ENCODE measurements around the gene STAT4.

The STAT4 gene, protein sequence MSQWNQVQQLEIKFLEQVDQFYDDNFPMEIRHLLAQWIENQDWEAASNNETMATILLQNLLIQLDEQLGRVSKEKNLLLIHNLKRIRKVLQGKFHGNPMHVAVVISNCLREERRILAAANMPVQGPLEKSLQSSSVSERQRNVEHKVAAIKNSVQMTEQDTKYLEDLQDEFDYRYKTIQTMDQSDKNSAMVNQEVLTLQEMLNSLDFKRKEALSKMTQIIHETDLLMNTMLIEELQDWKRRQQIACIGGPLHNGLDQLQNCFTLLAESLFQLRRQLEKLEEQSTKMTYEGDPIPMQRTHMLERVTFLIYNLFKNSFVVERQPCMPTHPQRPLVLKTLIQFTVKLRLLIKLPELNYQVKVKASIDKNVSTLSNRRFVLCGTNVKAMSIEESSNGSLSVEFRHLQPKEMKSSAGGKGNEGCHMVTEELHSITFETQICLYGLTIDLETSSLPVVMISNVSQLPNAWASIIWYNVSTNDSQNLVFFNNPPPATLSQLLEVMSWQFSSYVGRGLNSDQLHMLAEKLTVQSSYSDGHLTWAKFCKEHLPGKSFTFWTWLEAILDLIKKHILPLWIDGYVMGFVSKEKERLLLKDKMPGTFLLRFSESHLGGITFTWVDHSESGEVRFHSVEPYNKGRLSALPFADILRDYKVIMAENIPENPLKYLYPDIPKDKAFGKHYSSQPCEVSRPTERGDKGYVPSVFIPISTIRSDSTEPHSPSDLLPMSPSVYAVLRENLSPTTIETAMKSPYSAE

DNA sequence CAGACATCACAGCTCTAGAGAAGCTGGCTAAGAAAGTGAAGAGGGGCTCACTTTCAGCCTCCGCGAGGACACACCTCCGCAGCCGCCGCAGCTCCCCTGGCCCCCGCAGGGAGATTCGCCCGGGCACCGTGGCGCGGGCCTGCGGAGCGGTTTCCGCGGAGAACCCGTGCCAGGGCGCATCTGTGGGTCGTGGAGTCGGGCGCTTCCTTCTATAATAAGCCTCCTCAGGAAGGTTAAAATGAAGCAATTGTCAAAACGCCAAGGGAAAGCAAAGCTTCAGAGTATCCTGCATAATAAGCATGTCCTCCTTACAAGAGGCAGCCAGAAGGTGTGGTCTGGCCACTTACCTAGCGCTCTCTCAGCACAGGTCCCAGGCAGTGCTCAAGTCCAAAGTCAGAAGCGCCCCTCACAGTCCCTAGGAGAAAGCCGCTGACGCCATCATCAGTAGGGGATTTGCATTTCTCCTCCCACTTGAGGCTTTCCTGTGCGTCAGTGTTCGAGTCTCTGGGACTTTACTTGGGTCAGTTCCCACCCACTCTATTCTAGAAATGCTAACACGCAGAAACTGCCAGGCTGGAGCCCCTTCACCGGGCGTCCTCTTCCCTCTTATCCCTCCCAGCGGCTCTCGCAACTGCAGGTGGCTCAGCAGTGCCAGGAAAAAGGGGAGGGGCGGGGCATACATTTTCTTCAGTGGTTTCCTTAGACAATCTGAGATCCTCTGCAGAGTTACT, at the start of gene STAT4:
Gene STAT4, minus strand, starts transcription at position 395 of the 731 bp plus-strand sequence. CDS start 2,791 bp downstream, outside the sequence.
- DNase-seq = peak; percentile 94 to 99 (median 97)

DNA sequence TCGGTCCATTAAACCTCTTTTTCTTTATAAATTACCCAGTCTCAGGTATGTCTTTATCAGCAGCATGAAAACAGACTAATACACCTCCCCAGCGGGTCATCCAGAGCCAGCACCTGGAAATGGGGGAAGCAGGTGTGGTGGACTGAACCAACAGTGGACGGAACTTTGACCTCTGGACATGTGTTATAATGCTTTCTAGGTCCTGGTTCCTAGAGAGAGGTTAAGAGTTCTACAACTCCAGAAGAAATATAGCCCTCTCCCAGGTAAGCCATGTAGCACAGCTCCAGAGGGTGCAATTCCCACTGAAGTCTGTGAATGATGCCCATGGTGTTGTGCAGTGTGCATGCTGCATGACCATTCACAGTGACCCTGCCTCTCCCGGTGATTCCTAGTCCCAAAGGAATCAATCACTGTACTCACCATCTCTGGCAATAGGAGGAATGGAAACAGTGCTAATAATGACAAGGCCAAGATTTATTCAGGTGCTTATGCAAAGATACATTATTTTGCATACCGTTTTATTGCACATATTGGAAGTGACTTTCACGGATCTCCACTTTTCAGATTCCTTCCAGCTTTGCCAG, 49.2 kb upstream of the STAT4 start:
- DNase-seq = no peak

DNA sequence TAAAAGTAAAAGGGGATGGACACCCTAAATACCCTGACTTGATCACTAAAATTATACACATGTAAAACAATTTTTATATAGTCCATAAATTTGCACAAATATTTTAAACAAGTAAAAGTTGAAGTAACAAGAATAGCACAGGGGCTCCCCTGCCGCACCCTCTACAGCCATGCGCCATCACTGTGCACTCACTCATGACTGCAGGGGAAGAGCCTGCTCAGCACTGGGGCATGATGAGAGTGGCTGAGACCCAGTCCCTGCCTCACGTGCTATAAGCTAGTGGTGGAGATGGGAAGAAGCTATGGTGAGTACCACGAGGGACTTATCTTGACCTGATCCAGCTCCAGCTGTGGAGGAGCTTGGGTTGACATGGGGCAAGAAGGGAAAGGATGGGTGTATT, 47.5 kb upstream of the STAT4 start:
- no peak for DNase-seq

DNA sequence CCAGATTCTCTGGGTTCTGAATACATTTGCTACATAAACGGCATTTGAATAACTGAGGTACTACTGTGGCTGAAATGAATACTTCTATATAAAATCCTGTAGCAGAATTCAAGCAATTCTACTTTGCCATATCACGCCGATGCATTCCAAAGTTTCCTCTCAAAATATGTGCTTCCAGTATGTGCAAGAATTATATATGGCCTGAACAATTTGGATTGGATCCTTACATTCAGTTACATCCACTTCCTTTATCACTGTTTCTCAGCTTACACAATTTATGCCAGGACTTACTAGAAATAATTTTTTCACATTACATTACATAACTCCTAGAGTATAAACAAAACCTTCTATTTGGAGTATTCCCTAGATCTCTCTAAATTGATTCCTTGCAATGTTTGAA, 46.3 kb upstream of the STAT4 start:
- no peak for DNase-seq

DNA sequence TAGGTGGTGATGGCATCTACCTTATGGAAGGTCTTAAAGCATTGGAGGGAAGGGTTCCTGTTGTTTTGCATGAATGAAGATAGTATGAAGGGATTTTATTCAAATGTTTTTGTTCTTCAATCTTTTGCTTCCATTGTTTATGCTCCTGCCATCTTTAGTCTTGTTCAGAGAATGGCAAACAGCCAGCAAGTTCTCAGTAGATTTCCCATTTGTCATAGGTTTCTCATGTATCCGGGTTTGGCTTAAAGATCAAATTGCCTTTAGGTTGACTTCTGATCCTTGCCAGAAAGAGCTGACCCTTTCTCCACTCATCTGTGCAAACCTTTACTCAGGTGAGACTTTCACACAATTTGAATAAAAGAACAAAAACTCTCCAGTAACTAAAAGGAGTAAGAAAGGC, 44.2 kb upstream of the STAT4 start:
- no peak for DNase-seq

DNA sequence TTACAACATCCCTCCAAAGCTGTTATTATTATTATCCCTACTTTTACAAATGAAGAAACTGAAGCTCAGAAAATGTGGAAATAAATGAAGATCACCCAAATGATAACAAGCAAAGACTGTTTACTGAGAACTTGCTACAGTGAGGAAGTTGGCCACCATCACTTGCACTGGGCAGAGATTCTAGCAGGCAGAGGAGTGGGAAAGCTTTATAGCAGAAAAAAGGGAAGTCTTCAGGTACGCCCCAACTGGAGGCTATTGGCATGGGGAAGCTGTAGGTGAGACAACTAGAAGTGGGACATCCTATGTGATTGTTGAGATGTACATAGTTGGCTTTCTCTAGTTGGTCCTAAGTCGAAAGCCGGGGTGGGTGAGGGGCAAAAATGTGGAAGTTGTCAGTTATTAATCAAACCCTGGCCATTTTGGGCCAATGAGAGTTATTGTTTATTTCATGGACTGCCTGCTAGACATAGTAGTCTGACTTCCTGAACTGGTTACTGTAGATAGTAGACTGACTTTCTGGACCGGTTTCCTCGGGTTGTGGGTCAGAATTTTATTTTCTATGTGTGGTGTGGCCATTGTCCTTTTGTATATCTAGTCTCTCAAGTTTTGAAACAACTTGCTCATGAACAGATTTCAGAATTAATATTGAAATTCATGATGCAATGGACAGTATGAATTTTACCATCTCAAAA, 40.2 kb upstream of the STAT4 start:
- no peak for DNase-seq

DNA sequence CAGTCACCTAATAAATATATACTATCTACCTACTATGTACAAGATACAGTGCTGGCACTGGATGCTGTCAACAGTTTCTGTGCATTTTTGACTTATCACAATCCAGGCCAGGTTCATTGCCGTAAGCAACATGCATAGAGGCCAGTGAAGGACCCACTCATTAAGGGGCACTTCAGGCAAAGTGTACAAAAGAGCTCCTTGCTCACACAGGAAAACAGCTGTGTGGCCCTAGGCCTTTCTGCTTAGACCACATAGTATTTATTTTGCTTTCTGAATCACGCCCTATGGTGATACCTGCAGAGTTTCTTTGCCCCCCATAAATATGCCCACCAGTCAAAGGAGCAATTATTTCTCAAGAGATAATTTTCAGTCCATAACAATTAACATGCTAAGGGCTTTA, 39.6 kb upstream of the STAT4 start:
- DNase-seq = no peak

DNA sequence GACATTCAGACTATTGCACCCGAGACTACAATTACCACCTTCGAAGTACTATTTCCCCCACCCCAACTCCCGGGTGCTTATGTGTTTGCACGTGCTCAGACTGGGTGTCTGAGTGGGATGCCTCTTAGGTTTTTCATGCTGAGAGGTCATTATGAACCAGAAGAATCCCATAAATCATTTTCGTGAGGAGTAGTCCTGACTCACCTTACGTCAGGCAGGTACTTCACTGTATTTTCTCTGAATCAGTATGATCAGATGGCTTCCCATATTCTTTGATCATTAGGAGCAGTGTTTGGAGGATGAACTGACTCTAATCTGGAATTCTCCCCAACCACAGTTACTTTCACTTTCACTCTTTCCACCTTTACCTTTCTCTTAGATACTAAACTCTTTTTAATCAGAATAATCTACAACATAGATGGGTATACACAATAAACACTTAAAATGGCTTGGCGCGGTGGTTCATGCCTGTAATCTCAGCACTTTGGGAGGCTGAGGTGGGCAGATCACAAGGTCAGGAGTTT, 38.4 kb upstream of the STAT4 start:
- DNase-seq = no peak

DNA sequence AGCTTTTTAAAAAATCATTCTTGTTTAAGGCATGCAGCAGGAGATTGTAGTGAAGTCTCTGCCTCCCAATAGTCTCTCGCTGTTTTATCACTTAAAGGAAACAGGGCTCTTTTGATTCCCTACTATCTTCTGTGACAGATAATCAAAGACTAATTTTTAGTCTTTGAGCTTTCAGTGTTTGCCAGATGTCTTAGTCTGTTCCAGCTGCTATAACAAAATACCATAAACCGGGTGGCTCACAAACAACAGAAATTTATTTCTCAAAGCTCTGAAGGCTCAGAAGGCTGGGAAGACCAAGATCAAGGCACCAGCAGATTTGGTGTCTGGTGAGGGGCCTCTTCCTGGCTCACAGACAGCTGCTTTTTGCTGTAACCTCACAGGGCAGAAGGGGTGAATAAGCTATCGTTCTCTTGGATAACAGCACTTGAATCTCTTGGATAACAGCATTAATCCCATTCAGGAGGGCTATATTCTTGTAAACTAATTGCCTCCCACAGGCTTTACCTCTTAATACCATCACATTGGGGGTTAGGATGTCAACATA, 37.8 kb upstream of the STAT4 start:
- DNase-seq = no peak

DNA sequence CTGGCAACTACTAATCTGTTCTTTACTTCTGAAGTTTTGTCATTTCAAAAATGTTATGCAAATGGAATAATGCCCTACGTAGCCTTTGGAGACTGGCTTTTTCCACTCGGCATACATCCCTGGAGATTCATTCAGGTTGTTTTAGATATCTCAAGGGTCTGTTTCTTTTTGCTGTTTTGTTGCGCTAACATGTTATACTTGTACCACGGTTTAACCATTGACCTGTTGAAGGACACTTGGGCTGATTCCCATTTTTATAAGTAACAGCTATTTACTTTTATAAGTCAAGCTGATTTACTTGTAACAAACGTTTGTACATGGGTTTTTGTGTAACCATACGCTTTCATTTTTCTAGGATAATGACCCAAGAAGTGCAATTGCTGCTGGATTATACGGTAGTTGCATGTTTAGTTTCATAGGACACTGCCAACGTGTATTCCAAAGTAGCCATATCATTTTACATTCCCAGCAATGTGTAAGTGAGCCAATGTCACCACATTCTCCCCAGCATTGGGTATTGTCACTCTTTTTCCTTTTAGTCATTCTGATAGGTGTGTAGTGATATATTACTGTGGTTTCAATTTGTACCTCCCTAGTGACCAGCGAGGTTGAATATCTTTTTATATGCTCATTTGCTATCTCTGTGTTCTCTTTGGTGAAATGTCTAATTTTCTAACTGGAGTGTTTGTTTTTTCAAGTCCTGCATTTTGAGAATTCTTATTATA, 36.5 kb upstream of the STAT4 start:
- no peak for DNase-seq

DNA sequence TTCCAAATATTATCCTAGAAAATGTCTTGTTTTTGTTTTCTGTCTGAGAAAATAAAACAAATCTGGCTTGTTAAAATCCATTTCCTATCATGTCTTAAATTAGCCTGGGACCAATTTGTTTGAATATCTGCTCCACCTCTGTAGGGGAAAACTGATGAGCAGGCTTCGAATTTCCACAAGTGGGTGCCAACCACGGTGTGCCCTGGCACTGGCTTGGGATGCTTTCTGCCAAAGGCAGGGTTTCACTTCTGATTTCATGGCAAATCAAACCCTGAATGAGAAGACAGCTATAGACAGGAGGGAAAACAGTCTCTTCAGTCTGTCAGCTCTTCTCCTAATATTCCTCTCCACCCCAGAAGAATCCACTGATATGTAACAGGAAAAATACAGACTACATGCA, 33.7 kb upstream of the STAT4 start:
- no peak for DNase-seq

DNA sequence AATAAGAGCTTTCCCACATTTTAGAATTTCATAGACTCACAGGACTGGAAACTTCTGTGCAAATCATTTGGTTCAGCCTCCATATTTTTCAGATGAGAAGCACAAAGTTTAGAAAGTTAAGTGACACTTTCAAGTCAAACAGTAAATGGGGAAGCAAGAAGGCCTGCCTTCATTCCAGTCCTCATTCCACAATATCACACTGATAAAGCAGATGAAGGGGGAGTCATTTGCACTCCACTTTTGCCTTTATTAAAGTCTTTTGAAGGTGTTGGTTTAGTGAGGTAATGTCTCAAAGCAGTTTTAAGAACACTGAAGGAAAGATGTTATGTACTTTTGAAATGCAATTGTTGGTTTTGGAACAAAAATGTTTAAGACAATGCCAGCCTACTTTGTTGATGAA, 32.7 kb upstream of the STAT4 start:
- DNase-seq = no peak

DNA sequence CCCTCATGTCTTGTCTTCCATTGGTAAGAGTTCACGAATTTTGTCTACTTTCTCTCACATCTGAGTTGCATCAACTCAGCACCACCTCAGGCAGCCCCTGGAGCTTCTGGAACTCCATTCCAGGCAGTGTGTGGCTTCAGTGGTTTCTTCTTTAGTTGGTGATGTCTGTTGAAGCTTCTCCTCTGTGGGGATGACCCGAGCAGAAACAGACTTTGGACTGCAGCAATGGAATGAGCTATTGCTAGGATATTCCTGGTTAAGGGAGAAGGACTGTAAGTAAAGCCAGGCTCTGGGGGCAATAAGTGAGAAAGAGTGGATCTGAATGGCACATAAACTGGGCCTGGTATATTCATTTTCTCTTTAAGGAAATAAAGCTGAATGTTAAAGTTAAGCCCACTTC, 32.3 kb upstream of the STAT4 start:
- DNase-seq = no peak

DNA sequence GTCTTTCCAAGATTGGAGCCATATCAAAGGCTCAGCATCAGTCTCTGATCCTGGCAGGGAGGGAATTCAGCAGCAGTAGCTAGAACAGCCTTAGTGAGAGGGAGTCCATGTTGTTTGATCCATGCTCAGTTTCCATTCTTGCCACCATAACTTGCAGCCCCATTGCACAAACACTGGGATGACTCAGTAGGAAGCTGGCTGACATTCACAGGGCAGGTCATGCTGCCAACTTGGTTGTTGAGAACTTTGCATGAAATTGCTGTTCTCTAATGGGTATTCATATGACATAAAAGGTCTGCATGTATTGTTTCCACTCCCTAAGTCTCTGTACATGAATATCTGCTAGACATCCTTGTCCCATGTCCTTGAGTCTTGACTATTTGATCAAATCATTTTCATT, 29.9 kb upstream of the STAT4 start:
- DNase-seq = peak; percentile 63 to 66 (median 63)

DNA sequence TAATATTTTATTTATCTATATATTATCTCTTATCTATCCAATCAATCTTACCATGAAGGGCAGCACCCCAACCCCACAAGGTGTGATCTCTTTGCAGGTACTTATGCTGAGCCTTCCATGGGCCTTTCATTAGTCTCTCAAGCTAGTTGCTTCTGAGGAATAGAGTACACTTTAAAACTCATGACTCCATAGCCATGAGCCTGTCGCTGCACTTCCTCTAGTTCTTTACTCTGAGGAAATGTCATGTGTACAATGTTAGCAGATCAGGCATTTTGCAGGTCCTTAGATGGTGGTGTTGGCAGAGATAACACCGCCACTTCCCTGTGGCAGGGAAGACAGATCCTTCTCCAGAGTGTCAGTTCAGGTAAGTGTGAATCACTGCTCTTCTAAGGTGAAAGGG, 29.5 kb upstream of the STAT4 start:
- peak; percentile 26 to 60 (median 35) for DNase-seq

DNA sequence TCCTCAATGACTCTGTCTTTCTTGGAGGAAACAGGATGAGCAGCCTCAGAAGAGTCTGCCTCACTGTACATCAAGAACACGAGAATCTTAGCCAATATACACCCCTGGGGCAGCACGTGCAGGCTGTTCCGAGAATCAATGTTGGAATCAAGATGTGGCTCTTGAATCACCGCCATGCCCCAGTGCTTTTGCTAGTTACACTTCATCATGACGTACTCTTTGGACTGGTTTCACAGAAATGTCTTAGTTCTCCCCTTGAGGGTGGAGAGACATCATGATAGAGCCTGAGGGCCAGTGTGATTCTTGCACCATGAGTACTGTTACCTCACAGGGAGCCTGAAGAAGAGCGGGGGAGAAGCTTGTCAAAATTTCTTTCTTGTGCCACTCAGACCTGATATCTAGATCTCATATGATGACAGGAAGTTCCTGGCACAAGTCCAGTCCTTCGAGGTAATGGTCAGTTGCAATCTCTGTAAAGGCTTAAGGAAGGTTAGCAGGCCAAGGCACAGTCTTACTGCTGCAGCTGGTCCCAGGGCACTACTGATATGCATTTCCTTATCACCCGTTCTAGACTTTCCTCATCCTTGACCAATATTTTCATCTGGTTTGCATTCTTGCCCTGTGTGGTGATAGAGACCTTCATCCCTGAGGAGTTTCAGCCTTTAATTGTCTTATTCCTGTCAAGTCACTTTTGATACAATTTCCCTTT, 28.2 kb upstream of the STAT4 start:
- DNase-seq = no peak

DNA sequence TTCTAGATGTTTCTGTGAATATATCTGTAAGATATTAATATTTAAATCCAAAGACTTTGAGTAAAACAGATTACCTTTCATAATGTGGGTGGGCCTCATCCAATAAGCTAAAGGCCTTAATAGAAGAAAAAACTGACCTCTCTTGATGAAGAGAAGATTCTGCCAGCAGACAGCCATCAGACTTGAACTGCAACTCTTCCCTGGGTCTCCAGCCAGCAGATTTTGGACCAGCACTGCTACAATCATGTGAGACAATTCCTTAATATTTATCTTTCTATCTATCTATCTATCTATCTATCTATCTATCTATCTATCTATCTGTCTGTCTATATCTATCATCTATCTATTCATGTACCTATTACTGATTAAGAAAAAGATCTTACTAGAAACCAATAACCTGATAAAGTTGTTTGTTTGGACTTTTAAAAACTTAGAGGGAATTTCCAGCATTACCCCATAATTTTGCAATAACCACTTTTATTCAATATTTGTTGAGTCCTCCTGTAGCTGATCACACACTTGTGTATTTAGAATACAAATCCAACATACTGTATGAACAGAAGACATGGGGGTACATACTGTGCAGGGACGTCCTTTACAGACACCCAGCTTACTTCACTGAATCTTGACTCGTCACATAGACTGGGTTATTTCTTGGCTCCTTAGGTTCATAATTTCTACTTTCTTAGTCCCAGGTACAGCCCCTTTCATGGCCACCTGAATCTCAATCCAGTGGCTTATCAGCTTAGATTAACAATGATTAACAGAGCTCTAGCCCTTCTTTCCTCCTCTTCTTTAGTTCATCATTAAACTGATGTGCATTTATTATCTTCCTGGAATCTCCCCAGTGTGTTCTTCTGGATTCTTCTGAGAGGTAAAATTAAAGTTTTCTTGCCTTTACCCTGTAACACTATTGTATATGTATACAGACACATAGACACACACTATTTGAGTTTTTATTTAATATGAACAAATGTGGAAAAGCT, 27.2 kb upstream of the STAT4 start:
- no peak for DNase-seq

DNA sequence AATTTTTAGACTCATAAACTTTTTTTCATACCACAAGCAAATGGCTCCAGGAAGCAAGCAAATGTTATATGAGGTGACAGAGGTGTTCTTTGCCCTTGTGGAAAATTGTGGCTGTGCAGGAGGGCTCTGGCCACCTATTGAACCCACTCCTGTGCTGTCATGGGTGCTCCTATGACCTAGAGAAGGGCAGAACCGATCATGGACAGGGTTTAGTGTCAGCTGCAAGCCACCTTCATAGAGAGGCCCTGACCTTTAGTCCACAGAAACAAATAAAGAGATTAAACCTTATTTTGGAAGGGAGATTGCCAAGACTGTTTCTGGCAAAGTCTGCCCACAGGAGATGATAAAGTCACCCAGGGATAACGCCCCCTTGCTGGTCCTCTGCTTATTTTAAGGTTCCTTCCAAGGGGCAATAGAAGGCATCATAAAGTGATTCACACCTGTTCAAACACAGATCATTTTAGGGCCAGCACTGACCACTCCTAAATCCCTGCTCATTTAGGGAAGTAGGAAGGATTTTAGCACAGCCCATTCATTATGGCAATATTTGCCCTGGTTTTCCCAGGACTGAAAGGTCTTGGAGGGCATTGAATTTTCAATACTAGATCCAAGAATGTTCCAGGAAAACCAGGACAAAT, 26.1 kb upstream of the STAT4 start:
- no peak for DNase-seq

DNA sequence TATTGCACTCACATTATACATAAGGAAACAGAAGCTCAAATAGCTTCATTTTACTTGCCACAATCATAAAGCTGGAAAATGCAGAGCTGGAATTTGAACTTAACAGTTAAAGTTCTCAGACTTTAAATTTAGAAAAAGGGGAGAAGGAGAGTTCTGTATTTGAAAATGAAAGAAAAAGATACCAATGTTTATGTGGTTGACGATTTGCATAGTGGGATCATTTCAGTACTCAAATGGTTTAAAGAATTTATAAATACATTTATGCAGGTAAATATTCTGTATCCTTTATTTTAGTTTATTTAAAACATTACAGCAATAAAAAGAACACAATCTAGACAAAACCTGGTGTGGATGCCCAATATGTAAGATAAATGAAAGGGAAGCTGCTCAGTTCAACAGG, 25.5 kb upstream of the STAT4 start:
- no peak for DNase-seq
